ENCODE data around the gene VN1R5.

The VN1R5 gene

GRCh38 chr1:247243524-247244137 lies 12.2 kb upstream of the VN1R5 start:
- DNase-seq (ENCODE audit: low spot score): no peak
- no peak overlapping the region for H3K4me3 ChIP-seq
- no peak overlapping the region for H3K27ac ChIP-seq
- no peak for TF ChIP-seq CTCF (IDR thresholded peaks at IDR 0.05)

GRCh38 chr1:247246325-247247115 lies 9.4 kb upstream of the VN1R5 start:
- TF ChIP-seq CTCF (IDR thresholded peaks at IDR 0.05): no peak
- no peak for DNase-seq (ENCODE audit: low spot score)
- no peak overlapping the region for H3K4me3 ChIP-seq
- H3K27ac ChIP-seq: no peak overlapping the region

GRCh38 chr1:247247568-247247967 lies 8.3 kb upstream of the VN1R5 start:
- TF ChIP-seq CTCF (IDR thresholded peaks at IDR 0.05): no peak
- H3K4me3 ChIP-seq: no peak overlapping the region
- no peak overlapping the region for H3K27ac ChIP-seq
- DNase-seq (ENCODE audit: low spot score): no peak

- no peak for TF ChIP-seq CTCF (IDR thresholded peaks at IDR 0.05)
- Histone ChIP-seq H3K27ac (no peak overlapping the region), H3K4me3 (no peak overlapping the region)
- no peak for DNase-seq (ENCODE audit: low spot score)
Observed at GRCh38 chr1:247266053-247266452, 10.2 kb downstream of the VN1R5 start.

- DNase-seq (ENCODE audit: low spot score): no peak
- Histone ChIP-seq H3K4me3 (no peak overlapping the region), H3K27ac (no peak overlapping the region)
- no peak for TF ChIP-seq CTCF (IDR thresholded peaks at IDR 0.05)
Observed at GRCh38 chr1:247268390-247269045, 12.6 kb downstream of the VN1R5 start.

- no peak overlapping the region for H3K27ac ChIP-seq
- no peak for TF ChIP-seq CTCF (IDR thresholded peaks at IDR 0.05)
- H3K4me3 ChIP-seq: no peak overlapping the region
- DNase-seq (ENCODE audit: low spot score): no peak
Observed at GRCh38 chr1:247269133-247269532, 13.3 kb downstream of the VN1R5 start.
